ENCODE measurements around the gene KAT2B. TPM values are rescaled to one million over a fixed set of nuclear protein-coding genes. Genes with fewer than 3 reads are reported as not detected.

The KAT2B gene
- total RNA-seq, 1 donor: 15.9 TPM

GRCh38 chr3:20145874-20146273 lies 105.6 kb downstream of the KAT2B start:
- Histone ChIP-seq H4K20me1 (ENCODE audit: insufficient read depth, low read length) (no peaks in the 10 kb centered on the region), H3K4me1 (ENCODE audit: insufficient read depth, low read length) (no peaks in the 10 kb centered on the region), H3K36me3 (ENCODE audit: insufficient read depth, low read length) (no peaks in the 10 kb centered on the region), H3K4me2 (ENCODE audit: insufficient read depth, low read length) (no peak overlapping the region), H3K27ac (ENCODE audit: low read depth, low read length) (no peak overlapping the region), H3K9me3 (ENCODE audit: low read depth, low read length) (no peaks in the 10 kb centered on the region), H2AFZ (ENCODE audit: low read length) (no peak overlapping the region), H3K79me2 (ENCODE audit: insufficient read depth, low read length) (no peaks in the 10 kb centered on the region), H3K27me3 (ENCODE audit: insufficient read depth, low read length) (no peaks in the 10 kb centered on the region), H3K4me3 (ENCODE audit: insufficient read depth, low read length) (no peak overlapping the region)
- no peak for DNase-seq (ENCODE audit: insufficient read length, low spot score, missing footprints)
- TF ChIP-seq CTCF (IDR thresholded peaks at IDR 0.05; ENCODE audit: extremely low read depth, low read depth, low read length): no peak

DNA sequence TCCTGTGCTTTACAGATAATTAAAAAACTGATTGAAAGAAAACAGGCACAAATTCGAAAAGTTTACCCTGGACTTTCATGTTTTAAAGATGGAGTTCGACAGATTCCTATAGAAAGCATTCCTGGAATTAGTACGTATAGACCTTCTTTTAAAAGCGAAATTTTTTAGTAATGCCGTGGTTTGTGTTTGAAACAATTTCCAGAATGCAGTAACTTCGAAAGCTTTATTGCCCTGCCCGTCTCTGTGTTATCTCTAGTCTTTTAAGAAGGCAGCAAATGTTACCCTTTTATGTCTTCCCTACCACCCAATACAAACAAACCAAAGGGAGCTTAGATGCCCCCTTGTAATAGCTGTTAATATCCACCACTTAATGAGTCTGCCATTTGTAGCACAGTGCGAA lies 106.1 kb downstream of the KAT2B start:
- Histone ChIP-seq H3K27me3 (ENCODE audit: insufficient read depth, low read length) (no peaks in the 10 kb centered on the region), H3K27ac (ENCODE audit: low read depth, low read length) (no peak overlapping the region), H3K4me1 (ENCODE audit: insufficient read depth, low read length) (no peaks in the 10 kb centered on the region), H3K36me3 (ENCODE audit: insufficient read depth, low read length) (no peaks in the 10 kb centered on the region), H3K79me2 (ENCODE audit: insufficient read depth, low read length) (no peaks in the 10 kb centered on the region), H4K20me1 (ENCODE audit: insufficient read depth, low read length) (no peaks in the 10 kb centered on the region), H3K4me2 (ENCODE audit: insufficient read depth, low read length) (no peak overlapping the region), H3K4me3 (ENCODE audit: insufficient read depth, low read length) (no peak overlapping the region), H2AFZ (ENCODE audit: low read length) (no peak overlapping the region), H3K9me3 (ENCODE audit: low read depth, low read length) (no peaks in the 10 kb centered on the region)
- no peak for DNase-seq (ENCODE audit: insufficient read length, low spot score, missing footprints)
- no peak for TF ChIP-seq CTCF (IDR thresholded peaks at IDR 0.05; ENCODE audit: extremely low read depth, low read depth, low read length)

DNA sequence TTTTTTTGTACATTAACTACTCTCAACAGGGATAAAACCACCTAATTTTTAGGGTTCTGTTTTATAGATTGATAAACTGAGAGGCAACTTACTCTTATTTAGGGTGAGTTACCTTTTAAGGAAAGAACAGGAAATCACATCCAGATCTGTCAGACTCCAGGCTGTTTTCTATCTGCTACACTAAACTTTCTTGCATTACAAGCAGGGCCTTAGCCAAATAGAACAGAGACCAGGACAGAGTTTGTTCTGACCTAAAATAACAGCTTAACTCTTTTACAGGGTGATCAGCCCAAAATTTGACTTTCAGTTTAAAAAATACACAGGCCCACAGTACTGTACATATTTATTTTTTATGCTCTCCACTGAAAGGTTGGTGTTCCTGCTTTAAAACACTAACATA lies 107.1 kb downstream of the KAT2B start:
- no peak for TF ChIP-seq CTCF (IDR thresholded peaks at IDR 0.05; ENCODE audit: extremely low read depth, low read depth, low read length)
- H2AFZ ChIP-seq (ENCODE audit: low read length): no peak overlapping the region
- no peak for DNase-seq (ENCODE audit: insufficient read length, low spot score, missing footprints)
- no peaks in the 10 kb centered on the region for H3K27me3 ChIP-seq (ENCODE audit: insufficient read depth, low read length)
- no peaks in the 10 kb centered on the region for H3K4me1 ChIP-seq (ENCODE audit: insufficient read depth, low read length)
- no peak overlapping the region for H3K4me3 ChIP-seq (ENCODE audit: insufficient read depth, low read length)
- no peaks in the 10 kb centered on the region for H3K79me2 ChIP-seq (ENCODE audit: insufficient read depth, low read length)
- H4K20me1 ChIP-seq (ENCODE audit: insufficient read depth, low read length): no peaks in the 10 kb centered on the region
- no peaks in the 10 kb centered on the region for H3K9me3 ChIP-seq (ENCODE audit: low read depth, low read length)
- no peak overlapping the region for H3K27ac ChIP-seq (ENCODE audit: low read depth, low read length)
- H3K4me2 ChIP-seq (ENCODE audit: insufficient read depth, low read length): no peak overlapping the region
- H3K36me3 ChIP-seq (ENCODE audit: insufficient read depth, low read length): no peaks in the 10 kb centered on the region

DNA sequence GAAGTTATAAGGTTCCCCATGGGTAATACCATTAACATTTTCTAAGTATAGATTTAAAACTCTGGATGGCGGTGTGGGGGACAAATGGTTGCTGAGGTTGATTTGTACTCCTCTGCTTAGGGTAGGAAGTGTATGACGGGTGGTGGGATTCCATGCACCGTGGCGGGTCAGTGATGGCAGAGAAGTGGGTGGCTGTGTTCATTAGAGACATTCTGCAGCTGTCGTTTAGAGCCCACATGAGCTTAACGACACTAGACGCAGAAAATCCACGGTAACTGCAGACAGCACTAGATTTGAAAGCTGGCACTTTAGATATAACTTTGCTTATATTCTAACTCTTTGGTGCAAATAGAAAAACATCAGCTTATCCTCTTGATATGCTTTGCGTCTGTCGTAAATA lies 108.2 kb downstream of the KAT2B start:
- no peak overlapping the region for H2AFZ ChIP-seq (ENCODE audit: low read length)
- no peak for TF ChIP-seq CTCF (IDR thresholded peaks at IDR 0.05; ENCODE audit: extremely low read depth, low read depth, low read length)
- no peaks in the 10 kb centered on the region for H4K20me1 ChIP-seq (ENCODE audit: insufficient read depth, low read length)
- no peaks in the 10 kb centered on the region for H3K36me3 ChIP-seq (ENCODE audit: insufficient read depth, low read length)
- H3K79me2 ChIP-seq (ENCODE audit: insufficient read depth, low read length): no peaks in the 10 kb centered on the region
- H3K4me1 ChIP-seq (ENCODE audit: insufficient read depth, low read length): no peaks in the 10 kb centered on the region
- H3K4me2 ChIP-seq (ENCODE audit: insufficient read depth, low read length): no peak overlapping the region
- no peak overlapping the region for H3K4me3 ChIP-seq (ENCODE audit: insufficient read depth, low read length)
- no peaks in the 10 kb centered on the region for H3K27me3 ChIP-seq (ENCODE audit: insufficient read depth, low read length)
- no peak overlapping the region for H3K27ac ChIP-seq (ENCODE audit: low read depth, low read length)
- no peak for DNase-seq (ENCODE audit: insufficient read length, low spot score, missing footprints)
- no peaks in the 10 kb centered on the region for H3K9me3 ChIP-seq (ENCODE audit: low read depth, low read length)
